Bronchial epithelial cell (primary cell): ENCODE measurements around the gene FEV. TPM values are rescaled to one million over a fixed set of nuclear protein-coding genes. Genes with fewer than 3 reads are reported as not detected.
A peak's percentile ranks its signal among the peaks of the same experiment; 100 is the strongest.

ENCODE experiments used
- DNase-seq: peaks from one replicate; pipeline ENCODE4 v3.0.0-alpha.2; 2010; ENCODE audit warnings: low read depth
- FAIRE-seq: peaks from 2 replicates; lab custom pipeline; 2011; peaks lifted over from hg19 to GRCh38; lab: Jason Lieb, UNC
- H3K27me3 ChIP-seq: 2 replicates; pipeline ENCODE4 v1.5.1; 2011; ENCODE audit warnings: low read length; ENCODE audit not compliant: control insufficient read depth, insufficient read depth
- H3K36me3 ChIP-seq: 2 replicates; pipeline ENCODE4 v1.5.1; 2011; ENCODE audit warnings: low read length; ENCODE audit not compliant: control insufficient read depth, insufficient read depth
- H3K4me3 ChIP-seq: 2 replicates; pipeline ENCODE4 v1.5.1; 2011; ENCODE audit warnings: mild to moderate bottlenecking, low read depth, low read length, control low read depth
- total RNA-seq: library from RNA; depleted of rRNA; stranded (reverse); fragments of >200 nt; gene quantifications from 2 replicates; pipeline ENCODE4 v1.2.1, GENCODE V29; 2014
- TF ChIP-seq, protein P1 (sequence below): IDR thresholded peaks from 2 replicates; pipeline ENCODE4 v1.5.1; 2011; ENCODE audit warnings: mild to moderate bottlenecking, moderate library complexity, low read length, control low read depth, inconsistent platforms; ENCODE audit not compliant: insufficient read depth, severe bottlenecking

FEV gene
- total RNA-seq, 1 donor from 2014 or later: not detected

DNA sequence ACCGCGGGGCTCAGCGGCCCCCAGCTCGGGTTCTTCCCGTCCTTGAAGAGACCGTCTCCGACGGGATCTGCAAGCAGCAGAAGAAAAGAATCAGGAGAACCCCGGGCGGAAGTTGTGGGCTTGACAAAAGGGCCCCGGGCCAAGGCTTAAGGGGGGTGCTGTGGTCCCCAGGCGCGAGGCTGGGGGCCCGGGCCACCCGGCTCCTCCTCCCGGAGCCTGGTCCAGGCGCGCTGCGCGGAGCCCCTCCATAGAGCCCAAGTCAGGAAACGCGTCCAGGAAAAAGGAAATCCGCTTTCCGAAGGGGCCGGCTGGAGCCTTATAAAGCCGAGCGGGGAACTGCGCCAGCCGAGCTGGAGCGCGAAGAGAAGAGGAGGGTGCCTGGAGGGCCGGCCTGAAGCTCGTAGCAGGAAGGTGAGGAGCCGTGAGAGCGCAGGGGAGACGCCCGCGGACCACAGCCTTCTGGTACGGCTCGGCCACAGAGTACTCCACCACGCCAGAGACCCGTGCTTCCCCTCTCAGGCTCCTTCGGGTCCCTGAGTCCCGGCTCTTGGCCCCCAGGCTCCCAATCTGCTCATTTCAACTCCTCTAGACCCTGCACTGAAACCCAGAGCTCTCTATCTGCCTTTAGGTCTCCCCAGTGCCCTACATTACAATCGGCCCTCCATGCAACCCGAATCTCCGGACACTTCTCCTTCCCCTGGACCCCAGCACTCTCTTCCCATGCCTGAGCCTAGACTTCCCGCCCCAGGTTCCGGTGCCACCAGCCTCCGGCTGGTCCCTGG, 554 bp downstream of the FEV start:
- Histone ChIP-seq H3K4me3 (no peak overlapping the region), H3K27me3 (peaks cover 71% of the 10 kb centered on the region), H3K36me3 (no peaks in the 10 kb centered on the region)
- no peak for FAIRE-seq
- no peak for DNase-seq
- TF ChIP-seq, protein P1, sequence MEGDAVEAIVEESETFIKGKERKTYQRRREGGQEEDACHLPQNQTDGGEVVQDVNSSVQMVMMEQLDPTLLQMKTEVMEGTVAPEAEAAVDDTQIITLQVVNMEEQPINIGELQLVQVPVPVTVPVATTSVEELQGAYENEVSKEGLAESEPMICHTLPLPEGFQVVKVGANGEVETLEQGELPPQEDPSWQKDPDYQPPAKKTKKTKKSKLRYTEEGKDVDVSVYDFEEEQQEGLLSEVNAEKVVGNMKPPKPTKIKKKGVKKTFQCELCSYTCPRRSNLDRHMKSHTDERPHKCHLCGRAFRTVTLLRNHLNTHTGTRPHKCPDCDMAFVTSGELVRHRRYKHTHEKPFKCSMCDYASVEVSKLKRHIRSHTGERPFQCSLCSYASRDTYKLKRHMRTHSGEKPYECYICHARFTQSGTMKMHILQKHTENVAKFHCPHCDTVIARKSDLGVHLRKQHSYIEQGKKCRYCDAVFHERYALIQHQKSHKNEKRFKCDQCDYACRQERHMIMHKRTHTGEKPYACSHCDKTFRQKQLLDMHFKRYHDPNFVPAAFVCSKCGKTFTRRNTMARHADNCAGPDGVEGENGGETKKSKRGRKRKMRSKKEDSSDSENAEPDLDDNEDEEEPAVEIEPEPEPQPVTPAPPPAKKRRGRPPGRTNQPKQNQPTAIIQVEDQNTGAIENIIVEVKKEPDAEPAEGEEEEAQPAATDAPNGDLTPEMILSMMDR: no peak

DNA sequence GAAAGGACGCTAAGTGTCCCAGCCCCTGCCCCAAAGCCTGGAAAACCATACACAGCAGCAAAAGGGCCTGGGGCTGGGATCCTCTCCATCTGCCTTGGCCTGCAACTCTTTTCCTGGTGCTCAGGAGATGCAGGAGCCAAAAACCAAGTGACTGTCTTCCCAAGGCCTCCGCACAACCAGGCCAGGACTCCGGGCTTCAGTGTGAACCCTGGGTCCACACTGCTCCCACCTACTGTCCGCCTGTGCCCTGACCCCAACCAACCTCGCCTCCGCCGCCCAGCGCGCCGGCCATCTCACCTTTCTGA, 1.1 kb downstream of the FEV start:
- Histone ChIP-seq H3K27me3 (peaks cover 66% of the 10 kb centered on the region), H3K36me3 (no peaks in the 10 kb centered on the region), H3K4me3 (no peak overlapping the region)
- no peak for DNase-seq
- no peak for FAIRE-seq
- TF ChIP-seq, protein P1: no peak

GRCh38 chr2:218983263-218983933, 1.6 kb downstream of the FEV start:
- TF ChIP-seq, protein P1: no peak
- FAIRE-seq: no peak
- peaks cover 61% of the 10 kb centered on the region for H3K27me3 ChIP-seq
- no peaks in the 10 kb centered on the region for H3K36me3 ChIP-seq
- no peak overlapping the region for H3K4me3 ChIP-seq
- no peak for DNase-seq

DNA sequence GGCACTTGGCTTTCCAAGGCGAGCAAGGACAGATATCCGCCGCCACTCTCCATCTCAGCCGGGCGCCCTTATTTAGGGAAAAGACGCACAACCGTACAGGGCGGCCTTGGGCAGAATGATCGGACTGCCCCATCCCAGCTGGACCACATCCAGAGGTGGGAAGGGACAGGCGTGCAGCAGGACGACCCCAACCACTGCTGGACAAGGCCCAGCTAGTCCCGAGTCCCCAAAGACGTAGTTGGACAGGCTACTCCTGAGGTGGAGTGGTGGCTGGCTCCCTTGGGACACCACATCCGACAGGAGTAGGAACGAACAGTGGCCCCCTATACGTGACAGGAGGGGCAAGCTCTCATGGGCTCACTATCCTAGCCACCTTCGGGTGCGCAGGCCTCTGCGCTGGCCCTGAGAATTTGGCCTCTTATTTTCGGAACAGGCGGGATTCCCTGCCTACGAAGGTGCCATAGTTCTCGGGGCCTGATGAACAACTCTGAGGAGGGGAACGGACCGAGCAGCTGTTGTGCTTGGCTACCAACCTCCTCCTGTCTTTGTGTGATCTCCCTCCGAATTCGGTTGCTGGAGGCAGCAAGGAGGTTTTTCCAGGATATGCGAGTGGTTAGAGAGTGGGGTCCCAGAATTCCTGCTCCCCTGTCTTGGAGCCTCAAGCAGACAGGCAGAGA, 2.3 kb downstream of the FEV start:
- no peak overlapping the region for H3K4me3 ChIP-seq
- no peaks in the 10 kb centered on the region for H3K36me3 ChIP-seq
- TF ChIP-seq, protein P1: no peak
- FAIRE-seq: no peak
- H3K27me3 ChIP-seq: peaks cover 57% of the 10 kb centered on the region
- no peak for DNase-seq

DNA sequence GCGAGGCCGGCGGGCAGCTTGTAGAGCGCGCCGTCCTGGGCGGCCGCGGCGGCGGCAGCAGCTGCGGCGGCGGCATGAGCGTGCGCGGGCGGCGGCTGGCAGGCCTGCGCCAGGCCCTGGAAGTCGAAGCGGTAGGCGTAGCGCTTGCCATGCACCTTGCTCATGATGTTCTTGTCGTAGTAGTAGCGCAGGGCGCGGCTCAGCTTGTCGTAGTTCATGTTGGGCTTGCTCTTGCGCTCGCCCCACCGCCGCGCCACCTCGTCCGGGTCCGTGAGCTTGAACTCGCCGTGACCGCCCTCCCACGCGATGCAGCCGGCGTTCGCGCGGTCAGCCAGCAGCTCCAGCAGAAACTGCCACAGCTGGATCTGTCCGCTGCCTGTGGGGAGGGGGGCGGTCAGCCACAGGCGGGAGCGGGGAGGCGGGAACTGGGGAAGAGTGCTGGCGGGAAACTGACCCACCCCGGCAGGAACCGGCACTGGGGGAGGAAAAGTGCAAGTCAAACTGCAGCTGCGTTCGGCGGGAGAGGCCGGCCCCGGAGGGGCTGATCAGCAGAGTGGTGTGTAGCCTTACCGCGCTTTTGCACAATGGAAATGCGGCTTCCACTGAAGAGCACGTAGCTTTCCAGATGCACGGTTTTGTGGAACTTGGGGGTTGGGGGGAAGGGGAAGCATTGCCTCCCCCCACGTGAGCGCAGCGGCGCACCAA, 3.0 kb downstream of the FEV start:
- TF ChIP-seq, protein P1: no peak
- peaks cover 51% of the 10 kb centered on the region for H3K27me3 ChIP-seq
- H3K36me3 ChIP-seq: no peaks in the 10 kb centered on the region
- H3K4me3 ChIP-seq: no peak overlapping the region
- FAIRE-seq (no peak), DNase-seq (peak; percentile 20)
